ENCODE results near the gene PRKCA. TPM values are rescaled to one million over a fixed set of nuclear protein-coding genes. Genes with fewer than 3 reads are reported as not detected.
A peak's percentile ranks its signal among the peaks of the same experiment; 100 is the strongest.
"Not testable (repeated sequence)": the region's sequence is repeated elsewhere in the genome, so short reads cannot be mapped to it uniquely, and the experiment has no call there.

Gene PRKCA
- total RNA-seq, 1 experiment from 2014 or later = 28.6 TPM

GRCh38 chr17:66619206-66619605, 316.8 kb downstream of the PRKCA start:
- in situ Hi-C loops (cut with HindIII; ENCODE audit: low pct_unique_long_range_greater_than_20kb, low sequenced_read_pairs) = no loop called here
- no peak for DNase-seq (ENCODE audit: low read depth)

- in situ Hi-C loops (cut with HindIII; ENCODE audit: low pct_unique_long_range_greater_than_20kb, low sequenced_read_pairs) = no loop called here
- no peak for DNase-seq (ENCODE audit: low read depth)
Measured at GRCh38 chr17:66620528-66620927, 318.1 kb downstream of the PRKCA start.

- DNase-seq (ENCODE audit: low read depth); in situ Hi-C loops (cut with HindIII; ENCODE audit: low pct_unique_long_range_greater_than_20kb, low sequenced_read_pairs): not testable (repeated sequence)
Measured at GRCh38 chr17:66624630-66625029, 322.2 kb downstream of the PRKCA start.

- in situ Hi-C loops (cut with HindIII; ENCODE audit: low pct_unique_long_range_greater_than_20kb, low sequenced_read_pairs) = no loop called here
- peak; percentile 56 for DNase-seq (ENCODE audit: low read depth)
Measured at GRCh38 chr17:66625311-66625767, 322.9 kb downstream of the PRKCA start.

GRCh38 chr17:66627985-66628384, 325.6 kb downstream of the PRKCA start:
- no peak for DNase-seq (ENCODE audit: low read depth)
- in situ Hi-C loops (cut with HindIII; ENCODE audit: low pct_unique_long_range_greater_than_20kb, low sequenced_read_pairs) = no loop called here

GRCh38 chr17:66629762-66630161, 327.3 kb downstream of the PRKCA start:
- DNase-seq (ENCODE audit: low read depth) = no peak
- in situ Hi-C loops (cut with HindIII; ENCODE audit: low pct_unique_long_range_greater_than_20kb, low sequenced_read_pairs) = no loop called here

- in situ Hi-C loops (cut with HindIII; ENCODE audit: low pct_unique_long_range_greater_than_20kb, low sequenced_read_pairs) = no loop called here
Measured at GRCh38 chr17:66630379-66630778, 328.0 kb downstream of the PRKCA start.

GRCh38 chr17:66630828-66631472, 328.5 kb downstream of the PRKCA start:
- in situ Hi-C loops (cut with HindIII; ENCODE audit: low pct_unique_long_range_greater_than_20kb, low sequenced_read_pairs) = no loop called here
- no peak for DNase-seq (ENCODE audit: low read depth)

More at GRCh38 chr17:66630379-66630778, 328.0 kb downstream of the PRKCA start:
- DNase-seq (ENCODE audit: low read depth) = no peak

GRCh38 chr17:66632731-66633130, 330.3 kb downstream of the PRKCA start:
- in situ Hi-C loops (cut with HindIII; ENCODE audit: low pct_unique_long_range_greater_than_20kb, low sequenced_read_pairs) = no loop called here
- no peak for DNase-seq (ENCODE audit: low read depth)

- in situ Hi-C loops (cut with HindIII; ENCODE audit: low pct_unique_long_range_greater_than_20kb, low sequenced_read_pairs) = no loop called here
- DNase-seq (ENCODE audit: low read depth) = no peak
Measured at GRCh38 chr17:66633317-66633965, 331.0 kb downstream of the PRKCA start.

GRCh38 chr17:66634193-66634592, 331.8 kb downstream of the PRKCA start:
- in situ Hi-C loops (cut with HindIII; ENCODE audit: low pct_unique_long_range_greater_than_20kb, low sequenced_read_pairs) = no loop called here
- no peak for DNase-seq (ENCODE audit: low read depth)

- DNase-seq (ENCODE audit: low read depth) = no peak
- in situ Hi-C loops (cut with HindIII; ENCODE audit: low pct_unique_long_range_greater_than_20kb, low sequenced_read_pairs) = no loop called here
Measured at GRCh38 chr17:66635386-66636045, 333.1 kb downstream of the PRKCA start.

- in situ Hi-C loops (cut with HindIII; ENCODE audit: low pct_unique_long_range_greater_than_20kb, low sequenced_read_pairs) = no loop called here
- peak; percentile 81 for DNase-seq (ENCODE audit: low read depth)
Measured at GRCh38 chr17:66636111-66636510, 333.7 kb downstream of the PRKCA start.

GRCh38 chr17:66637491-66637890, 335.1 kb downstream of the PRKCA start:
- in situ Hi-C loops (cut with HindIII; ENCODE audit: low pct_unique_long_range_greater_than_20kb, low sequenced_read_pairs) = no loop called here
- peak; percentile 69 for DNase-seq (ENCODE audit: low read depth)

GRCh38 chr17:66638707-66639479, 336.5 kb downstream of the PRKCA start:
- DNase-seq (ENCODE audit: low read depth) = no peak
- in situ Hi-C loops (cut with HindIII; ENCODE audit: low pct_unique_long_range_greater_than_20kb, low sequenced_read_pairs) = no loop called here

- in situ Hi-C loops (cut with HindIII; ENCODE audit: low pct_unique_long_range_greater_than_20kb, low sequenced_read_pairs) = no loop called here
Measured at GRCh38 chr17:66643815-66644710, 341.6 kb downstream of the PRKCA start.

GRCh38 chr17:66645259-66645658, 342.8 kb downstream of the PRKCA start:
- no peak for DNase-seq (ENCODE audit: low read depth)

More at GRCh38 chr17:66643815-66644710, 341.6 kb downstream of the PRKCA start:
- no peak for DNase-seq (ENCODE audit: low read depth)

More at GRCh38 chr17:66645259-66645658, 342.8 kb downstream of the PRKCA start:
- in situ Hi-C loops (cut with HindIII; ENCODE audit: low pct_unique_long_range_greater_than_20kb, low sequenced_read_pairs) = no loop called here
